HepG2 (cell line): ENCODE results near the gene CRKL. TPM values are rescaled to one million over a fixed set of nuclear protein-coding genes. Genes with fewer than 3 reads are reported as not detected.

Source experiments
- ETV6 ChIP-seq: sonication (generic); formaldehyde crosslinking; conservative IDR thresholded peaks from 2 replicates; pipeline ENCODE4 v1.4.0; 2020; ENCODE audit warnings: missing genetic modification reagents
- GABPB1 ChIP-seq: IDR thresholded peaks from 2 replicates; pipeline ENCODE4 v1.6.1; 2016; ENCODE audit warnings: mild to moderate bottlenecking, missing genetic modification reagents, moderate library complexity, missing compliant biosample characterization
- GMEB1 ChIP-seq: sonication (generic); formaldehyde crosslinking; IDR thresholded peaks from 2 replicates; pipeline ENCODE4 v1.5.1; 2020; ENCODE audit warnings: missing genetic modification reagents, mild to moderate bottlenecking, borderline replicate concordance
- HES4 ChIP-seq: sonication (generic); formaldehyde crosslinking; IDR thresholded peaks from 2 replicates; pipeline ENCODE4 v1.9.0; 2021; ENCODE audit warnings: mild to moderate bottlenecking, missing genetic modification reagents, borderline replicate concordance
- HOXA5 ChIP-seq: sonication (generic); formaldehyde crosslinking; IDR thresholded peaks from 2 replicates; pipeline ENCODE4 v1.4.0; 2020; ENCODE audit warnings: missing genetic modification reagents
- PHF5A ChIP-seq: IDR thresholded peaks from one replicate; pipeline ENCODE4 v1.6.1; 2018; ENCODE audit warnings: low read depth, missing genetic modification reagents; ENCODE audit not compliant: unreplicated experiment
- POLR2AphosphoS5 ChIP-seq: IDR thresholded peaks from 2 replicates; pipeline ENCODE4 v1.6.1; 2012; ENCODE audit warnings: low read depth, low read length
- SOX13 ChIP-seq, 3 experiments: fragments of 450-650 bp in 1 of 3; sonication (generic) in 1 of 3; formaldehyde crosslinking in 1 of 3; IDR thresholded peaks in 2 of 3; conservative IDR thresholded peaks in 1 of 3; 2 replicates each; pipeline versions ENCODE4 v1.5.0 to v1.6.1; 2016 to 2020; ENCODE audit warnings: antibody characterized with exemption in 1 of 3, mild to moderate bottlenecking in 1 of 3, missing compliant biosample characterization in 1 of 3, missing genetic modification reagents in 1 of 3, moderate library complexity in 1 of 3
- SSRP1 ChIP-seq: IDR thresholded peaks from 2 replicates; pipeline ENCODE4 v1.6.1; 2016; ENCODE audit warnings: control low read depth
- TEAD3 ChIP-seq: optimal IDR thresholded peaks from 2 replicates; pipeline ENCODE3; 2016; ENCODE audit warnings: borderline replicate concordance
- THYN1 ChIP-seq: sonication (generic); formaldehyde crosslinking; IDR thresholded peaks from 2 replicates; pipeline ENCODE4 v1.8.1; 2023; ENCODE audit warnings: low read depth, mild to moderate bottlenecking, moderate library complexity, missing genetic modification reagents, borderline replicate concordance
- ZNF101 ChIP-seq: sonication (generic); formaldehyde crosslinking; IDR thresholded peaks from 2 replicates; pipeline ENCODE4 v1.4.0; 2020; ENCODE audit warnings: mild to moderate bottlenecking, low read depth, missing genetic modification reagents, borderline replicate concordance
- ZNF17 ChIP-seq: sonication (generic); formaldehyde crosslinking; IDR thresholded peaks from 2 replicates; pipeline ENCODE4 v1.5.0; 2020; ENCODE audit warnings: mild to moderate bottlenecking, missing genetic modification reagents
- ZNF205 ChIP-seq: IDR thresholded peaks from 2 replicates; pipeline ENCODE4 v1.6.1; 2018; ENCODE audit warnings: missing biosample characterization, missing genetic modification reagents
- ZNF331 ChIP-seq: sonication (generic); formaldehyde crosslinking; IDR thresholded peaks from 2 replicates; pipeline ENCODE4 v1.4.0; 2020; ENCODE audit warnings: missing genetic modification reagents
- ZNF747 ChIP-seq: sonication (generic); formaldehyde crosslinking; IDR thresholded peaks from 2 replicates; pipeline ENCODE4 v1.8.1; 2023; ENCODE audit warnings: missing genetic modification reagents, mild to moderate bottlenecking, borderline replicate concordance
- ZNF749 ChIP-seq: sonication (generic); formaldehyde crosslinking; IDR thresholded peaks from 2 replicates; pipeline ENCODE4 v1.8.0; 2022; ENCODE audit warnings: mild to moderate bottlenecking, missing genetic modification reagents, moderate library complexity, borderline replicate concordance
- ZNF780A ChIP-seq: sonication (generic); formaldehyde crosslinking; IDR thresholded peaks from 2 replicates; pipeline ENCODE4 v1.8.0; 2022; ENCODE audit warnings: mild to moderate bottlenecking, missing genetic modification reagents, moderate library complexity
- polyA plus RNA-seq, 8 experiments: library from polyadenylated mRNA; depleted of rRNA in 3 of 8; stranded (reverse) in 7 of 8; unstranded in 1 of 8; fragments of >200 nt; fragmentation: Illumina TruSeq in 4 of 8; extraction: Trizol in 4 of 8; gene quantifications; 2 replicates each; pipeline versions ENCODE4 v1.2.1 to v1.2.3, GENCODE V29; 2011 to 2016; ENCODE audit warnings: low read depth in 4 of 8, missing spikeins in 1 of 8, mixed read lengths in 1 of 8; ENCODE audit not compliant: insufficient read depth in 1 of 8
- total RNA-seq, 5 experiments: library from RNA; depleted of rRNA; stranded (reverse); fragments of >200 nt; fragmentation: Illumina TruSeq; extraction: Trizol; gene quantifications; 2 replicates each; pipeline ENCODE4 v1.2.3, GENCODE V29; 2016; ENCODE audit warnings: low read depth in 1 of 5
- TF ChIP-seq, protein P1 (sequence below): IDR thresholded peaks from 2 replicates; pipeline ENCODE4 v1.6.1; 2018; ENCODE audit warnings: missing genetic modification reagents, mild to moderate bottlenecking, missing compliant biosample characterization
- TF ChIP-seq, protein P2 (sequence below): sonication (generic); formaldehyde crosslinking; IDR thresholded peaks from 2 replicates; pipeline ENCODE4 v1.9.0; 2022; ENCODE audit warnings: missing genetic modification reagents, mild to moderate bottlenecking, borderline replicate concordance
- TF ChIP-seq, protein P3 (sequence below): sonication (generic); formaldehyde crosslinking; IDR thresholded peaks from 2 replicates; pipeline ENCODE4 v1.5.0; 2020; ENCODE audit warnings: mild to moderate bottlenecking, missing genetic modification reagents, borderline replicate concordance

The CRKL gene
- total and polyA plus RNA-seq, 2 of the 13 experiments (the other 11 are each of a cell fraction or from before 2014, with no cell fraction given) = 37.4 to 60.6 TPM

- TF ChIP-seq ZNF331 = peak; percentile 61
- TF ChIP-seq, protein P1, sequence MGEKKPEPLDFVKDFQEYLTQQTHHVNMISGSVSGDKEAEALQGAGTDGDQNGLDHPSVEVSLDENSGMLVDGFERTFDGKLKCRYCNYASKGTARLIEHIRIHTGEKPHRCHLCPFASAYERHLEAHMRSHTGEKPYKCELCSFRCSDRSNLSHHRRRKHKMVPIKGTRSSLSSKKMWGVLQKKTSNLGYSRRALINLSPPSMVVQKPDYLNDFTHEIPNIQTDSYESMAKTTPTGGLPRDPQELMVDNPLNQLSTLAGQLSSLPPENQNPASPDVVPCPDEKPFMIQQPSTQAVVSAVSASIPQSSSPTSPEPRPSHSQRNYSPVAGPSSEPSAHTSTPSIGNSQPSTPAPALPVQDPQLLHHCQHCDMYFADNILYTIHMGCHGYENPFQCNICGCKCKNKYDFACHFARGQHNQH (CRISPR knock-in tag) = peak; percentile 82
- no peak for TF ChIP-seq PHF5A (CRISPR knock-in tag)
- TF ChIP-seq, protein P2, sequence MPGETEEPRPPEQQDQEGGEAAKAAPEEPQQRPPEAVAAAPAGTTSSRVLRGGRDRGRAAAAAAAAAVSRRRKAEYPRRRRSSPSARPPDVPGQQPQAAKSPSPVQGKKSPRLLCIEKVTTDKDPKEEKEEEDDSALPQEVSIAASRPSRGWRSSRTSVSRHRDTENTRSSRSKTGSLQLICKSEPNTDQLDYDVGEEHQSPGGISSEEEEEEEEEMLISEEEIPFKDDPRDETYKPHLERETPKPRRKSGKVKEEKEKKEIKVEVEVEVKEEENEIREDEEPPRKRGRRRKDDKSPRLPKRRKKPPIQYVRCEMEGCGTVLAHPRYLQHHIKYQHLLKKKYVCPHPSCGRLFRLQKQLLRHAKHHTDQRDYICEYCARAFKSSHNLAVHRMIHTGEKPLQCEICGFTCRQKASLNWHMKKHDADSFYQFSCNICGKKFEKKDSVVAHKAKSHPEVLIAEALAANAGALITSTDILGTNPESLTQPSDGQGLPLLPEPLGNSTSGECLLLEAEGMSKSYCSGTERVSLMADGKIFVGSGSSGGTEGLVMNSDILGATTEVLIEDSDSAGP (CRISPR knock-in tag) = peak; percentile 89; the same call in 1 of the 2 replicates
- TF ChIP-seq ZNF747 (CRISPR knock-in tag) = peak; percentile 1; the same call in 1 of the 2 replicates
- no peak for TF ChIP-seq SSRP1 (CRISPR knock-in tag)
- TF ChIP-seq ETV6 = no peak; the same call in 1 of the 2 replicates
- TF ChIP-seq HES4 (CRISPR knock-in tag) = peak; percentile 90
- 0 out of 2 replicates have a peak, but pooled peaks have one; percentile 77 for TF ChIP-seq ZNF17
- peak; percentile 76 for TF ChIP-seq TEAD3 (CRISPR knock-in tag)
- TF ChIP-seq, protein P3, sequence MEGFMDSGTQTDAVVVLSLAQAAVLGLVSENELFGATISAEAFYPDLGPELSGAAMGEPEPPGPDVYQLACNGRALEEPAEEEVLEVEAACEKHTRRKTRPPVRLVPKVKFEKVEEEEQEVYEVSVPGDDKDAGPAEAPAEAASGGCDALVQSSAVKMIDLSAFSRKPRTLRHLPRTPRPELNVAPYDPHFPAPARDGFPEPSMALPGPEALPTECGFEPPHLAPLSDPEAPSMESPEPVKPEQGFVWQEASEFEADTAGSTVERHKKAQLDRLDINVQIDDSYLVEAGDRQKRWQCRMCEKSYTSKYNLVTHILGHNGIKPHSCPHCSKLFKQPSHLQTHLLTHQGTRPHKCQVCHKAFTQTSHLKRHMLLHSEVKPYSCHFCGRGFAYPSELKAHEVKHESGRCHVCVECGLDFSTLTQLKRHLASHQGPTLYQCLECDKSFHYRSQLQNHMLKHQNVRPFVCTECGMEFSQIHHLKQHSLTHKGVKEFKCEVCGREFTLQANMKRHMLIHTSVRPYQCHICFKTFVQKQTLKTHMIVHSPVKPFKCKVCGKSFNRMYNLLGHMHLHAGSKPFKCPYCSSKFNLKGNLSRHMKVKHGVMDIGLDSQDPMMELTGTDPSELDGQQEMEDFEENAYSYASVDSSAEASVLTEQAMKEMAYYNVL (CRISPR knock-in tag) = peak; percentile 89; the same call in 1 of the 2 replicates
- TF ChIP-seq ZNF749 (CRISPR knock-in tag) = peak; percentile 96
- peak; percentile 83 for TF ChIP-seq ZNF780A (CRISPR knock-in tag)
- TF ChIP-seq SOX13 (IDR thresholded peaks at IDR 0.05) = no peak; the same call in 1 of the 2 replicates
- TF ChIP-seq SOX13 (CRISPR knock-in tag; conservative IDR thresholded peaks at IDR 0.05 in 1 of 2, IDR thresholded peaks at IDR 0.05 in 1 of 2) = peak in 1 of 2 experiments; percentile 9; a peak in 1 of 4 replicates
- TF ChIP-seq ZNF101 (CRISPR knock-in tag) = 0 out of 2 replicates have a peak, but pooled peaks have one; percentile 29
- TF ChIP-seq HOXA5 (CRISPR knock-in tag) = peak; percentile 68; the same call in 1 of the 2 replicates
- peak; percentile 88 for TF ChIP-seq ZNF205 (CRISPR knock-in tag)
- peak; percentile 97 for TF ChIP-seq GABPB1 (CRISPR knock-in tag)
- TF ChIP-seq THYN1 = no peak
- TF ChIP-seq POLR2AphosphoS5 = peak; percentile 81
- TF ChIP-seq GMEB1 (CRISPR knock-in tag) = peak; percentile 87
Observed at GRCh38 chr22:21001601-21002325, 84.6 kb downstream of the CRKL start, which contains the start of gene THAP7 (continued).
